ENCODE results near the gene SMR3B. TPM values are rescaled to one million over a fixed set of nuclear protein-coding genes. Genes with fewer than 3 reads are reported as not detected.

Gene SMR3B
- total RNA-seq = not detected

DNA sequence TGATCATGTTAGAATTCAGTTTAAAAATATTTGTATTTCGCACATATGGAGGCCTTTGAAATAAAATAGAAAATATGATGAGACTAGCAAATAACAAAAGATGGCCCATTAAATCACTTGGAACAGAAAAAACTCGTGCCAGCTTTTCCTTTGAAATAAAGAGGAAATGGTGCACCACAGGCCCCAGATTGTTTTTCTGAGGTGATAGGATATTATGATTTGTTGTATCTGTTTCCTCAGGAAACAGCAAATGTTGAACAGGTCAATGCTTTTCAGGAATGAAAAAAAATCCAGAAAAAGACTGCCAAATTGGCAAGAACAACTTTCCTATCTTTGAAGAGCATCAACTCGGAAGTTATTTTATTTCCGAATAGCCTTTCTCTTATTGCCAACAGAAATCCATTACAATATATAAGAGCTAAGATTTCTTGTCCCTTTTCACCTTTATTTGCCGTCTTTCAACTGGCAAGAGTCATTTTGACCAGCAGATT, at the start of gene SMR3B:
Gene SMR3B, plus strand, starts transcription at position 441 of the 491 bp plus-strand sequence. CDS start 1,380 bp downstream, outside the sequence.
- no peak for DNase-seq (ENCODE audit: low spot score)

DNA sequence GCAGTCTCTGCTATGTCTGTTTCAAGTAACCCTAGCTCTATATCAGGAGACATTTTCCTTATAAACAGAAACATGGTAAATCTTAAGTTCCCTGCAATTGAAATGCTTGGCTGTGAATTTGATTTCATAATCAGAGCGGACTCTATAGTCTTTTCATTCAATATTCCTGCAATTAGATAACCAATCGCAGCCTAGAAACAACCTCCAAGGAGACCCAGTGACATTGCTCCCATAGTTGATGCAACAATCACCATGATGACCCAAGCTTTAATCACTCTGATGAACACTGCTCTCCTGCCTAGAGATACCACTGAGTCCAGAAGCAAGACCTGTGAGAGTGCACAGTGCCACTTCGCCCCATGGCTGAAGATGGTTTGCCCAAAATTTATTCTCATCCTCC, 48.2 kb upstream of the SMR3B start, which contains the start of gene CABS1:
Gene CABS1, plus strand, starts transcription at position 301 of the 400 bp plus-strand sequence. Its CDS starts 59 bp downstream, at position 360.
- no peak for DNase-seq (ENCODE audit: low spot score)

GRCh38 chr4:70336043-70336442, 46.9 kb upstream of the SMR3B start:
- DNase-seq (ENCODE audit: low spot score) = no peak

DNA sequence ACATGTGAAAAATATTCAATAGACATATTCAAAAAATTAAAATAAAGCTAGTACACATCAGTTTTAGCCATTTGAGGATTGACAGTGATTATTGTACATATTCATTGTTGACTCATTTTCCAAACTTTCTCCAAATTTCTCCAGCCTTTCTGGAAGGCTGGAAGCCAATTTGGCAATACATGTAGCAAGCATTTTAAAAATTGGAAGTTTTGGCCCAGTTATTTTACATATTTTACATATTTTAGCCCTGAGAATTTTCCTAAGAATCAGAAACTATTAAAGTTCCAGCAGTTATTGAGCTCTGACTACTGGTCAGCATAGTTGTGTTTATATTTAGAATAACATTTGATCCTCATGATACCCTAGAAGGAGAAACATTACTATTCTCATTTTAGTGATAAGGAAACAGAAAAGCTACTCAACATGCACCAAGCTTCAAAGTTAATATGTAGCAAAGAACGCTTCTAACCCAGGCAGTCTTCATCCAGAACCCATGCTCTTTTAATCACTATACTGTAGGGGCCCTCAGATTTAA, 45.0 kb upstream of the SMR3B start:
- DNase-seq (ENCODE audit: low spot score) = no peak

GRCh38 chr4:70356185-70356584, 26.7 kb upstream of the SMR3B start:
- DNase-seq (ENCODE audit: low spot score) = no peak

- no peak for DNase-seq (ENCODE audit: low spot score)
These were observed 23.7 kb upstream of the SMR3B start for GRCh38 chr4:70359115-70359661.

GRCh38 chr4:70360460-70360859, 22.5 kb upstream of the SMR3B start, which contains the start of gene SMR3A:
SMR3A (plus strand) TSS chr4:70360760; CDS start chr4:70362116, 1,356 bp downstream.
- no peak for DNase-seq (ENCODE audit: low spot score)

DNA sequence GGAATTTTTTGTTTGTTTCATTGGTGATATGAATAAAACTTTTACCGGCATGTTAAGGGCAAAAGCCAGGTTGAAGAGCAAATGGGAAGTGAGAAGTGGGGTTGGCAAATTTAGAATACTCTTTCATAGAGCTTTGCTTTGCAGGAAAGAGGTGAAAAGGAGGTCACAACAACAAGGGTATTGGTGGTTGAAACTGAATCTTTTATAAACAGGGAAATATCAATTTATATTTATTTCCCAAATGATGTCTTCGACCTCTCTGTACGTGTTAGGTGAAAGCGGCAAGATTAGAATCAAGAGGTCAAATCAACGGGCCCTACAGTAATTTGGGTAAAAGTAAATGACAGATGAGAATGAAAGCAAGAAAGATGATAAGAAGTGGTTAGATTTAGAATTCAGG, 18.9 kb upstream of the SMR3B start:
- no peak for DNase-seq (ENCODE audit: low spot score)

- DNase-seq (ENCODE audit: low spot score) = no peak
These were observed 17.5 kb upstream of the SMR3B start for GRCh38 chr4:70365479-70365878.

DNA sequence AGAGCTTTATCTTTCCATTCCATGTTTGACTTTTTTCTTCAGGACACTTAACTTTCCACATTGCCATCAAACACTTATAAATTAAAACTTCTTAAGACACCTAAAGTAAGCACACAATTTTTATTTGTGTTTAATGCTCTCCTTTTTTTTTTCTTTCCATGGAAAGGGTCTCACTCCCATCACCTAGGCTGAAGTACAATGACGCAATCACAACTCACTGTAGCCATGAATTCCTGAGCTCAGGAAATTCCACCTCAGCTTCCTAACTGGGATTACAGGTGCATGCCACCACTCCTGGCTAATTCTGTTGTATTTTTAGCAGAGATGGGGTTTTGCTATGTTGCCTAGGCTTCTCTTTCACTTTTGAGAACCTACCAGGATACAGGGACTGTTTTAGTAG, 15.1 kb upstream of the SMR3B start:
- DNase-seq (ENCODE audit: low spot score) = no peak

- no peak for DNase-seq (ENCODE audit: low spot score)
These were observed 10.9 kb upstream of the SMR3B start for GRCh38 chr4:70371987-70372386.

- DNase-seq (ENCODE audit: low spot score) = no peak
These were observed 10.2 kb upstream of the SMR3B start for GRCh38 chr4:70372760-70373159.

- DNase-seq (ENCODE audit: low spot score) = no peak
These were observed 2.4 kb upstream of the SMR3B start for GRCh38 chr4:70380578-70380977.

DNA sequence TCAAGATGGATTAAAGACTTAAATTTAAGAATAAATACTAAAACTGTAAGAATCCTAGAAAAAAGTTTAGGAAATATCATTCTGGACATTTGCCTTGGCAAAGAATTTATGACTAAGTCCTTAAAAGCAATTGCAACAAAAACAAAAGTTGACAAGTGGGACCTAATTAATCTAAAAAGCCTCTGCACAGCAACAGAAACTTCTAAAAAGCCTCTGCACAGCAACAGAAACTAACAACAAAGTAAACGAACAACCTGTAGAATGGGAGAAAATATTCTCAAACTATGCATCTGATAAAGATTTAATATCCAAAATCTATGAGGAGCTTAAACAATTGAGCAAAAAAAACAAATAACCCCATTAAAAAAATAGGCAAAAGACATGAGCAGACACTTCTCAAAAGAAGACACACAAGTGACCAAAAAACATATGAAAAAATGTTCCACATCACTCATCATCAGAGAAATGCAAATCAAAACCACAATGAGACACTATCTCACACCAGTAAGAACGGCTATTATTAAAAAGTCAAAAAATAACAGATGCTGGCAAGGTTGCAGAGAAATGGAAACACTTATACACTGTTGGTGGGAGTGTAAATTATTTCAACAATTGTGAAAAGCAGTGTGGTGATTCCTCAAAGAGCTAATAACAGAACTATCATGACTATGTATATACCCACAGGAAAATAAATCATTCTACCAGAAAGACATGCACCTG, 9.3 kb downstream of the SMR3B start:
- DNase-seq (ENCODE audit: low spot score) = no peak

- DNase-seq (ENCODE audit: low spot score) = no peak
These were observed 14.6 kb downstream of the SMR3B start, which contains the start of gene OPRPN for GRCh38 chr4:70397580-70397979. OPRPN (plus strand) TSS chr4:70397940; CDS start chr4:70399286, 1,346 bp downstream.

- DNase-seq (ENCODE audit: low spot score) = no peak
These were observed 16.4 kb downstream of the SMR3B start for GRCh38 chr4:70399319-70399718.

GRCh38 chr4:70402762-70403161, 19.8 kb downstream of the SMR3B start:
- DNase-seq (ENCODE audit: low spot score) = no peak

- DNase-seq (ENCODE audit: low spot score) = no peak
These were observed 22.8 kb downstream of the SMR3B start for GRCh38 chr4:70405765-70406164.

GRCh38 chr4:70425306-70425705, 42.4 kb downstream of the SMR3B start:
- DNase-seq (ENCODE audit: low spot score) = no peak

DNA sequence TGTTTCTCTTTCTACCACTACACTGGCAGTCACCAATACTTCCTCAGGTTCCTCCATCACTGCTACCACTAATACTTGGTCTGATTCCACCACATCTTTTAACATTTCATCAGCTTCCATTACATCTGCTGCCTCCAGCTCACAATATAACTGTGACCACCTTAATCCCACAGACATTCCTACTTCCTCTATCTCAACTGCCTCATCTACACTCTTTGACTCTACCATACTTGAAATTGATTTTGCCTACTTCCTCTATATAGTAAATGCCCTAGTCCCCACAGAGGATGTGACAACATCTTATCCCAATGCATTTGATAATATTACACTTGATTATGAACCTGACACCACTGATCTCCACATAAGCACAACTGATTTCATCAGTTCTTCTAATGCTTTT, 43.9 kb downstream of the SMR3B start:
- DNase-seq (ENCODE audit: low spot score) = no peak

GRCh38 chr4:70437197-70437596, 54.3 kb downstream of the SMR3B start:
- no peak for DNase-seq (ENCODE audit: low spot score)

All from mucosa of gallbladder (tissue), 1 donor.